ENCODE data around the gene KCNK15.
"Not testable (repeated sequence)": the region's sequence is repeated elsewhere in the genome, so short reads cannot be mapped to it uniquely, and the experiment has no call there.

Gene KCNK15

GRCh38 chr20:44759595-44759994, 13.9 kb downstream of the KCNK15 start:
- DNase-seq, result no peak

- no peak for DNase-seq
These were observed 15.8 kb downstream of the KCNK15 start for GRCh38 chr20:44761423-44761822.

GRCh38 chr20:44762466-44763140, 16.9 kb downstream of the KCNK15 start:
- DNase-seq, result no peak

GRCh38 chr20:44763798-44764197, 18.1 kb downstream of the KCNK15 start:
- DNase-seq, result not testable (repeated sequence)

- no peak for DNase-seq
These were observed 19.4 kb downstream of the KCNK15 start for GRCh38 chr20:44765091-44765490.

- no peak for DNase-seq
These were observed 20.2 kb downstream of the KCNK15 start for GRCh38 chr20:44765701-44766347.

DNA sequence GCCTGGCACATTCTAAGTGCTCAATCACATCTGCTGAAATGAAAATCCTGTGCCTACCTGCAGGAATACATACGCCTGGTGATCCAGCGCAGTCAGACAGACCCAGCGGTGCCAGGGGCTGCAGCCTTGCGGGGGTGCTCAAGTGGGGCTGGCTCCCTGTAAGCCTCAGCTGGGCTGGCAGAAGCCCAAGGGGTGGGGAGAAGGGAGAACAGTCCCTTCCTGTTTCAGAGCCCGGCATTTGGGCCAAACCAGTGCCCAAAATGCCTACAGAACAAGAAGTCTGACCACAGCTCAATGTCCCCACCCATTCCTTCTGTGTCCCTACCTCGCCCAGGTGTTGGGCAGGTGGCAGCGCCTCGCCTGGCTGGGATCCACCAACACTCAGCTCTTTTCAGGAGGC, 22.6 kb downstream of the KCNK15 start:
- DNase-seq, result no peak

DNA sequence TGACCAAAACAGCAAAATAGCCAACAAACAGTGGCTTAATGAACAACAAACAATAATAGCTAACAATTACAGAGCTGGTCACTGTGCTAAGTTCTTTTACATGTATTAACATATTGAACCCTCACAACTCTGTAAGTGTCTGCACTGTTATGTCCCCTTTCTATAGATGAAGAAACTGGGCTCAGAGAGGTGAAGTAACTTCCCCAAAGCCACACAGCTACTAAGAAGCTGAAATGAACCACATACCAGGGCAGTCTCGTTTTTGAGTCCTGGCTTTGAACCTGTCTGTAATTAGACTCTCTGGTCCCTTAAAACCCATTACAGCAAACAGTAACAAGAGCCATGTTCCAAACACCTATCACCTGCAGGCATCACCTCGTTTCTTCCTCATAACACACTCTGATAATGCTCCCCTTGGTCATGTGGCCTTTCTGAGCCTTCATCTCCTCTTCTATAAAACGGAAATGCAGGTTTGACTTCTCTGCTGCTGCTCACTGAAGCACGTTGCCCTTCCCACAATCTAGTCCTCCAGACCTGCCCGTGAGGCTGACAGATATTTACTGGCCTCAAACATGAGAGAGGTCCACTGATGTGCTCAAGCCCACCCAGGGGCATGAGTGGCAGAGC, 23.3 kb downstream of the KCNK15 start:
- no peak for DNase-seq

GRCh38 chr20:44769481-44769863, 23.8 kb downstream of the KCNK15 start:
- no peak for DNase-seq

- DNase-seq, result no peak
These were observed 25.0 kb downstream of the KCNK15 start for GRCh38 chr20:44770484-44771171.

- DNase-seq, result no peak
These were observed 25.5 kb downstream of the KCNK15 start for GRCh38 chr20:44771172-44771535.

DNA sequence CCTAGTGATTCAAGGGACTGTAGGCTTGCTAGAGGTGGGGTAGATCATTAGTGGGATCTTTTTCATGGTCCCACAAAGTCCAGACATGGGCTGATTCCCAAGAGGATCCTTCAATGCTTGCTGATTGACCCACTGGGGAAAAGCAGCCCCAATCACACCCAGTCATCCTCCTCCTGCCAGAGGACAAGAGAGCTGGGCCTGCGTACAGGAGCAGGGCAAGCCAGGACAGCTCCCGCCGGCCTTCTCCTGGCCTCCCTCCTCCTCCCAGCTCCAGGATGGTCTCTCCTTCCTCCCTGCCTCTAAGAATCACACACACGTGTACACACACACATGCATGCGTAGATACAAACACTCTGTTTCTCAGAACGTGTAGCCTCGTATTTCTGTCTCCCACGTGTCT, 27.0 kb downstream of the KCNK15 start:
- no peak for DNase-seq

DNA sequence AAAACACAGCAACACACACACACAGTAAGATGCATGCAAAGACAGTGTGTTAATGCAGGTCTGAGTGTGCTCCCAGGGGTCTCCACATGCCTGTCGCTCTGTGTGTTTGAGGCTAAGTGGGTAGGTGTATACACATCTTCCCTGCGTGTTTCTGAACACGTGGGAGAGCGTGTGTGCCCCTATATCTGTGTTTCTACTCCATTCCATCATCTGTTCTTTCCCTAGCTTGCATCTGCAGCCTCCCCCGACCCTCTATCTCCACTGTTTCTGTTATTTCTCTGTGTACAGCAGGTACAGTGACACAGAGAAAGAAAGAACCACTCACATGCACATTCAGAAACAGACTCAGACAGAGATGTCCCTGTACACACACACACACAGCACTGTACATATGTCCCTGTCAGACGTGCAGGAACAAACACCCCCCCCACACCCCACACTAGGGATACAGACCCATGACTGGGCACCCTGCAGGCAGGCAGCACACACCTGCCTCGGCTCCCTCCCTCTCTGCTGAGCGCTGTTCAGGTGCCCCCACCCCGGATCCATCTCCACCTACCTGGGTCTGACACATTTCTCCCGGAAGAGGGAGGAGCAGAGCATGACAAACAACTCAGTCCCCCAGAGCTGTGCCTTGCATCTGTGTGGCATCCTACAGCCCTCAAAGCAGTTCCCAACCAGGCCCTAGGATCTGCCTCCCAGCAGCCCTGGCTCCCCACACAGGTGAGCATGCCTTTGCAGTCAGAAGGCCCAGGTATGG, 27.6 kb downstream of the KCNK15 start:
- no peak for DNase-seq

DNA sequence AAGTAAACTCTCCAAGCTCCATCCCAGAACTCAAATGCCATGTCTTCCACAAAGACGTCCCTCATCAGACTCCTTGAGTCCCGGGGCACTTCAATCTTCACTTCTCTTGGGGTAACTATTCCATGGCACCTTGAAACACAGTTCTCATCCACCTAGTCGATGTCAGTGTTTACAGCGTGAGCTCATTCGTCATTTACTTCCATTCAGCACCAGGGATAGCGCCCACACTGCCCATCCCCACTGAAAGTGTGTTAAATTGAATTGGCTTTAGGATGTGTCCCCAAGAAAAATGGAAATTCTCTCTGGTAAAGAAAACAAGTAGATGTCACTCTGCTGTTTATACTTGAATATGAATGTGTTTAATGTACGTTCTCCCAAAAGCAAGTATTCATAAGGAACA, 31.3 kb downstream of the KCNK15 start:
- no peak for DNase-seq

DNA sequence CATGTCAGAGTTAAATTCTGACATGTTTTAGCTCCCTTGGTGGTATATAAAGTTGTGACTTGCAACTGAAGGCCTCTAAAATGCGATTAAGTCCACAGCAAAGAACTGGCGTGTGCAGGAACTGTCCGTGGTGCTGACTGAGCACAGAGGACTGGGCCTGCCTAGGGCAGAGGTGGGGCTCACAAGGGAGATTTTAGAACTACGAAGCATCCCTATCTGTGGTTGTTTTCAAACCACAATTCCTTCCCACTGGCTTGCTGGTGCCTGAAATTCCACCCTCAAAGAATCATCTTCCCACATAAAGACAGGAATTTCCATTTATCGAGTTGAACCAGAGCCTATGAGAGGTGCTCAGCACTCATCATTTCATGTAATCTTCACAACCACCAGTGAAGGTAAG, 34.6 kb downstream of the KCNK15 start:
- DNase-seq, result no peak

DNA sequence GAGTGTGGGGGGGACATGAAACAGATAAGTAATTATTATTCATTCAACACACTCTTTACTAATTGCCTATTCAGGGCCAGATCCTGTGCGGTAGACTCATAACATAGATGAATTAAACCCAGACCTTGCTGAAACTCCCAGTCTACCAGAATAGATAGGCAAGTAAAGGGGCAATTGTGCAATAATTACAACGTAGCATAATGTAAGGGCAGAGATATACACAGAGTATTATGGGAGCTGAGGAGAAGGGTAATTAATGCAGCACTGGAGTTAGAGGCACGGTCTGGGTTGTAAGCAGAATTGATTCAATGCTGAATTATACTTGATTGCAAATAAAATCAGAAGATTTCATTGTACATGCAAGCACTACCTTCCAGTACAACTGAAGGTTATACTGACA, 35.5 kb downstream of the KCNK15 start:
- DNase-seq, result no peak

DNA sequence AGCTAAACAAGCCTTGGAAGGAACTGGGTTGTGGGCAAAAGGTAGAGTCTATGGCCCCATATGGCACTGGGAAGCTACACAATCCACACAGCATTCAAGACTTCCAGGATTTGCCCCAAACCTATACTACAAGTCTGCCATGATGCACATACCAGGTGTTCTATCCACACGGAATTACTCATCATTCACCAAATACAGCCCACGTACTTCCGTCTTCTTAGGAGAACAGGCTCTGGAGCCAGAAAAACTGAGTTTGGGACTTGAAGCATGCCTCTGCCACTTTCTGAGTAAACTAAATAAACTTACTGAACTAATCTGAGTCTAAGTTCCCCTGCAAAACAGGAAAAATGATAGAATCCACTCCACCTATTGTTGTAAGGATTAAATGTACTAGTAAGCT, 36.1 kb downstream of the KCNK15 start:
- DNase-seq, result no peak

DNA sequence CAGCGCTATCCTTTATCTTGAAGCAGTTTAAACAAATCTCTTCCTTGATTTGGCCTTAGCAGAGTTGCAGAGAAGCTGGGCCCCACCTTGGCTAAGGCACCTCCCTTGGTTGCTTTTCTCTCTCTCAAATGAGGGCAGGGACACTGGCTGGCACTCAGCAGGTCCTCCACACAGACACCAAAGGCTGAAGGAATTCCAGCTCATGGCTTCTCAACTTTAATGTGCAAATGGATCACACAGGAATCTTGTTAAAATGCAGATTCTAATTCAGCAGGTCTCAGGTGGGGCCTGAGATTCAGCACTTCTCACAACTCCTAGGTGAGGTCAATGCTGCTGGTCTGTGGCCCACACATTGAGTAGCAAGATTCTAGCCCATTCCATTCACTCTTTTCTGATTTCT, 39.0 kb downstream of the KCNK15 start:
- no peak for DNase-seq

GRCh38 chr20:44785768-44786167, 40.1 kb downstream of the KCNK15 start:
- DNase-seq, result no peak

- DNase-seq, result no peak
These were observed 41.6 kb downstream of the KCNK15 start for GRCh38 chr20:44787299-44787698.

GRCh38 chr20:44788706-44789456, 43.2 kb downstream of the KCNK15 start:
- DNase-seq, result no peak

- no peak for DNase-seq
These were observed 45.2 kb downstream of the KCNK15 start for GRCh38 chr20:44790638-44791393.

All from NCI-H524 treated with DMSO at 0.1 percent for 48 hours (cell line).